NCI-H2171 (cell line): ENCODE measurements around the gene WDR12.
"Not testable (repeated sequence)": the region's sequence is repeated elsewhere in the genome, so short reads cannot be mapped to it uniquely, and the experiment has no call there.

ENCODE experiments used
- DNase-seq: peaks from one replicate; lab custom pipeline; 2025; lab: John Stamatoyannopoulos, UW

Gene WDR12

GRCh38 chr2:202883987-202884675 is 27.3 kb downstream of the WDR12 start:
- no peak for DNase-seq

DNA sequence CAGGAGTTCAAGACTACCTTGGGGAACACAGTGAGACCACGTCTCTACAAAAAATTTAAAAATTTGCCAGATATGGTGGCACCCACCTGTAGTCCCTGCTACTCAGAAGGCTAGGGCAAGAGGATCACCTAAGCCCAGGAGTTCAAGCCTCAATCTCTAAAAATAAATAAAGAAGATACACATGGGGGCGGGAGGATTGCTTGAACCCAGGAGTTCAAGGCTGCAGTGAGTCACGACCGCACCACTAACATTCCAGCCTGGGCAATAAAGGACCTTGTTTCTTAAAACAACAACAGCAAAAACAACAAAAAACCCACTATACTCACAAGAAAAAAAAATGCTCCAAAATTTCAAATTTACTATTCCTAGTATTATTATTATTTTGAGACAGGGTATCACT is 29.9 kb downstream of the WDR12 start:
- no peak for DNase-seq

DNA sequence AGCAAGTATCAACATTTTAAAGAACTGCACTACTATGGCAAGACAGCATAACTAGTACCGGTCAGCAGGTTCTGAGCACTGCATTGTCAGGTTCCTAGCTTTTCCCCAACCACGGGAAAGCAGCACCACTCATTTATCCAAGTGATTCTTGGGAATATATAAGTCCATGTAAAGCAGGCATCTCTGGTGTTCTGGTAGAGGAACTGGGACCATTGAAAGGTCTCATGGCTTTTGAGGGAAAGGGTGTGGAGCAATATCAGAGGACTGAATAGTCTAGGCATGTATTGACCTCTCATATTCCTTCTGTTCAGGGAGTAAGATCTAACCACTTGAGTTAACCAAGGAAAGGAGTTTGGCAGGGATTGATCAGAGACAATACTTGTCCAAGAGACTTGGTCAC is 33.8 kb downstream of the WDR12 start:
- DNase-seq = no peak

DNA sequence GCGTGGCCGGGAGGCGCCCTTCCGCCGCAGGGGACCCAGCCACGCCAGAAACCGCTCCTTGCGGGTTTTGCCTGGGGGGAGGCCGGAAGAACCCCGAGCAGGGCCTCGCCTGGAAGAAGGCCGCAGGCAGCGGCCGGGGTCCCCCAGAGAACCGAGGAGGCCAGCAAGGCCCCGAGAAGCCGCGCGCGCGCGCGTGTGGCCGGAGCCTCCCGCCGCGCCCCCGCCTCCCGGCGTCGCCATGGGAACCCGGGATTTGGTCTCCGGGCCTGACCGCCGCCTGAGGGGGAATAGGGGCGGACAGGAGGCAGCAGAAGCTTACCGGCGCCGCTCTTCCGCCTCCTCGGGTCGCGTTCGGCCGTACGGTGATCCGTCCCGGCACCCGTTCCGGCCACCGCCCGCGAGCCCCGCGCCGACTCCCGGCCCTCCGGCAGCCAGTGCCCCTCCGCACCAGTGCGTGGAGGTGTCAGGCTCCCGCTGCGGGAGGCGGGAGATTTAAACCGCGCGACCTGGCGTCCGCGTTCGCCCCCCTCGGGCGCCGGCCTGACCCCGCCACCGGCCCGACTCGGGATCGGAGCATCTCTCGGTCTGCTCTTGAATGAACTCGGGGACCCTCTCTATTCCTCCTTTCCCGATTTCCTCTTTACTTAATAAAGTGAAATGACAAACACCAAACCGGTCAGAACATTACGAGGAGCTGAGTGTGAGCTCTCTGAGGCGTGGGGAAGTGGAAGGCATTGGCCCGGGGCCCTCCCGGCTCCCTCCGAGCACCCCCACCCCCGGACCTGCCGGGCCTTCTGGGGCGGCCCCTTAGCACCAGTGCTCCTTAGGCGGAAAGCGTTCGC is 40.0 kb downstream of the WDR12 start, which contains the start of gene ICA1L:
TSS of gene ICA1L (minus strand) at position 467 of the 842 bp plus-strand sequence. CDS start 42,757 bp downstream, outside the sequence.
- DNase-seq = peak; percentile 45

DNA sequence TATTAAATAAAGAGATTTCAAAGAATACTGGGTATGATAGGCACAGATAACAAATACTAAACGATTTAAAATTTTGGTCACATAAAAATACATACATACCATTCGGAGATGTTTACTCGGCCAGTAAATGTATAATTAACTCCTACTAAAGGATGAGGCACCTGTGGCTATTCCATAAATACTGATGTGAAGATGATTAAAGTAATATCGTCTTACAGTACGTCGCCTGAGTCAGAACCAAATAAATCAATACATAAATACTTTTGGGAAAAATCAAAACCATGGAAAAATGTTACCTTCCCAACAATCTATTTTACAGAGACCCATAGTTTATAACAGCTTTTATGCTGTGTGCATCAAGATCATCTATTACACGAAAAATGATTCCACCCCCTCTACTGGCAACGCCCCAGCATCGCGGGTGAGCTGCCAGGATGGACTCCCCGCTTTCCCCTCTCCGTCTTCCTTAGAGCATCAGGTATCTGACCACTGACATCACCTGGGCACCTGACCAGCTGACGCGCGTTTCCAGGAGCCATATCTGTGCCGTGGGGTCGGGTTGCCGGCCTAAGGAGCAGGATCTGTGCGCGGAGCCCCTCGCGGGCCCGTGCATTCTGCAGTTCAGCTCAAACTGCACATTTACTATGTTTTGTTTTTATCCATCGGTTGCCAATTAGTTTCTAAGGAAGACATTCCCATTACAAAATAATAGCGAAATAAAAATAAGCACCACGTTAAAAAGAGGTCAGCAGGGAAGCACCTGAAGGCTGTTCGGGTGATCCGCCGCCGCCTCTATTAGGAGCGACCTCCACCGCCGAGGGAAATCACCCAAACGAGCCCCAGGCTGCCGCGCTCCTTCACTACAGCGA is 40.8 kb downstream of the WDR12 start:
- DNase-seq = peak; percentile 65

DNA sequence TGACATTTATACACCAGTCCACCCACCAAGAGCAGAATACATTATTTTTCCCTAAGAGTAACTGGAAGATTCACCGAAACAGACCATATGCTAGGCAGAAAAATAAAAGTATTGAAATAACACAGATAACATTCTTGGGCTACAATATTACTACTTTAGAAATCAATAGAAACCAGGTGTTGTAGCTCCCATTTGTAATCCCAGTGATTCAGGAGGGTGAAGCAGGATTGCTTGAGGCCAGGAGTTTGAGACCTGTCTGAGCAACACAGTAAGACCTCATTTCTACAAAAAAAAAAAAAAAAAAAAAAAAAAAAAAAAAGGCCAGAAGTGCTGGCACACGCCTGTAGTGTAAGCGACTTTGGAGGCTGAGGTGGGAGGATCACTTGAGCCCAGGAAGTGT is 49.5 kb downstream of the WDR12 start:
- no peak for DNase-seq

- no peak for DNase-seq
Observed at GRCh38 chr2:202858601-202859000, 52.9 kb downstream of the WDR12 start.

DNA sequence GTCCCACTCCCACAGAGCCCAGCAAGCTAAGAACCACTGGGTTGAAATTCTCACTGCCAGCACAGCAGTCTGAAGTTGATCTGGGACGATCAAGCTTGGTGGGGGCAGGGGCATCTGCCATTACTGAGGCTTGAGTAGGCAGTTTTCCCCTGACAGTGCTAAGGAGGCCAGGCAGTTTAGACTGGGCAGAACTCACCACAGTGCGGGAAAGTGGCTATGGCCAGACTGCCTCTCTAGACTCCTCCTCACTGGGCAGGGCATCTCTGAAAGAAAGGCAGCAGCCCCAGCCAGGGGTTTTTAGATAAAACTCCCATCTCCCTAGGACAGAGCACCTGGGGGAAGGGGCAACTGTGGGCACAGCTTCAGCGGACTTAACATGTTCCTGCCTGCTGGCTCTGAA is 62.1 kb downstream of the WDR12 start:
- not testable (repeated sequence) for DNase-seq

- no peak for DNase-seq
Observed at GRCh38 chr2:202848813-202849212, 62.7 kb downstream of the WDR12 start.

DNA sequence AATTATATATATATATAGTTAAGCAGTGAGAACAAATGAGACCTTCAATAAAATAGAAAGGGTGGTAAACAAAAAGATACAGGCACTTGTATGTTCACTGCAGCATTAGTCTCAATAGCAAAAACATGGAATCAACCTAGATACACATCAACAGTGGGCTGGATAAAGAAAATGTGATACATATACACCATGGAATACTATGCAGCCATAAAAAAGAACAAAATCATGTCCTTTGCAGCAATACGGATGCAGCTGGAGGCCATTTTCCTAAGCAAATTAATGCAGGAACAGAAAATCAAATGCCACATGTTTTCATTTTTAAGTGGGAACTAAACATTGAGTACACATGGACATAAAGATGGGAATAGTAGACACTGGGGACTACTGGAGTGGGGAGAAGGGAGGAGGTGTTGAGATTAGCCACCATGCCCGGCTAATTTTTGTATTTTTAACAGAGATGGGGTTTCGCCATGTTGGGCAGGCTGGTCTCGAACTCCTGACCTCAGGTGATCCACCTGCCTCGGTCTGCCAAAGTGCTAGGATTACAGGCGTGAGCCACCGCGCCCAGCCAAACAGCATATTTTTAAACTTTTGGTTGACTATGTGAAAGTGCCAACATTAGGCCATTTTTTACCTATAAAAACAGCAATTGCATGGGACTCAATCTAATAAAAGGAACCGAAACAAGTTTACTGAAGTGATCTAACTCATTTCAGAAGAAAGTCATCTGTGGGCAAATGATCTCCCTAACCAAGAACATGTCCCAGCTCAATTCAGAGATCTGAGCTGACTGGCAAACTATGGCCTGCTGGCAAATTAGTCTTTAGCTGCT is 63.6 kb downstream of the WDR12 start:
- no peak for DNase-seq

- no peak for DNase-seq
Observed at GRCh38 chr2:202844656-202845055, 66.8 kb downstream of the WDR12 start.

DNA sequence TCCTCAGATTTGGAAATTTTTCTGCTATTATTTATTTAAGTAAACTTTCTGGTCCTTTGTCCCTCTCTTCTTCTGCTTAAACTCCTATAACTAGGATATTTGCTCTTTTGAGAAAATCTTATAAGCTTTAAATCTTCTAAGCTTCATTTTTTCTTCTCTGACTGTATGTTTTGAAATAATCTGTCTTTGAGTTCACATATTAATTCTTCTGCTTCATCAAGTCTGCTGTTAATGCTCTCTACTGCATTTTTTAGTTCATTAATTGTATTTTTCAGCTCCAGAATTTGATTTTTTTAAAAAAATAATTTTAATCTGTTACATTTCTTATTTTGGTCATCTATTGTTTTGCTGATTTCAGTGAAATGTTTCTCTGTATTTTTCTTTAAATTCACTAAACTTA is 68.8 kb downstream of the WDR12 start:
- DNase-seq = no peak

DNA sequence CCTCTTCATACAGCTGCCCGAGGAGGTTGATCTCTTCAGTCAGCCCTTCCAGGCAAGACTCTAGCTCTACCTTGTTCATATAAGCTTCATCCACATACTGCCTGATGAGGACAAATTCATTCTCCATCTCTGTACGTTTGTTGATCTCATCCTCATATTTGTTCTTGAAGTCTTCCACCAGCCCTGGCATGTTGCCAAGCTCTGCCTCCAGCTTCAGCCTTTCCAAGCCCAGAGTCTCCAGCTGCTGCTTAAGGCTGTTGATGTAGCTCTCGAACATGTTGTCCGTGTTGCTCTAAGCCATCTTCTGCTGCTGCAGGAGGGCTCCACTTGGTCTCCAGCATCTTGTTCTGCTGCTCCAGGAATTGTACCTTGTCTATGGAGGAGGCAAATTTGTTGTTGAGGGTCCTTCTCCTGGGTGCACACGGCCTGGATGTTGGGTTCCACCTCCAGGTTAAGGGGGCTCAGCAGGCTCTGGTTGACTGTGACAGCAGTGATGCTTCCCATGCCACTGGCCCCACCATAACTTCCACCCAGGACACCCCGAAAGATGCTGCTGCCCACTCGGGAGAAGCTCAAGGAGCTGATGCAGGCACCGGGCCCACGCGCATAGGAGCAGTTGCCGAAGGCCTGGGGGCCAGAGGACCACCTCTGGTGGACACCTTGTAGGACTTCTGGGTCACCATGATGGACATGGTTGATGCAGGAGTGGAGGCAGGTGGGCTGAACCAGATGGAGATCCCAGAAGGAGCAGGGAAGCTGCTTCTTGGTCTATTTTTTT is 70.2 kb downstream of the WDR12 start:
- no peak for DNase-seq

DNA sequence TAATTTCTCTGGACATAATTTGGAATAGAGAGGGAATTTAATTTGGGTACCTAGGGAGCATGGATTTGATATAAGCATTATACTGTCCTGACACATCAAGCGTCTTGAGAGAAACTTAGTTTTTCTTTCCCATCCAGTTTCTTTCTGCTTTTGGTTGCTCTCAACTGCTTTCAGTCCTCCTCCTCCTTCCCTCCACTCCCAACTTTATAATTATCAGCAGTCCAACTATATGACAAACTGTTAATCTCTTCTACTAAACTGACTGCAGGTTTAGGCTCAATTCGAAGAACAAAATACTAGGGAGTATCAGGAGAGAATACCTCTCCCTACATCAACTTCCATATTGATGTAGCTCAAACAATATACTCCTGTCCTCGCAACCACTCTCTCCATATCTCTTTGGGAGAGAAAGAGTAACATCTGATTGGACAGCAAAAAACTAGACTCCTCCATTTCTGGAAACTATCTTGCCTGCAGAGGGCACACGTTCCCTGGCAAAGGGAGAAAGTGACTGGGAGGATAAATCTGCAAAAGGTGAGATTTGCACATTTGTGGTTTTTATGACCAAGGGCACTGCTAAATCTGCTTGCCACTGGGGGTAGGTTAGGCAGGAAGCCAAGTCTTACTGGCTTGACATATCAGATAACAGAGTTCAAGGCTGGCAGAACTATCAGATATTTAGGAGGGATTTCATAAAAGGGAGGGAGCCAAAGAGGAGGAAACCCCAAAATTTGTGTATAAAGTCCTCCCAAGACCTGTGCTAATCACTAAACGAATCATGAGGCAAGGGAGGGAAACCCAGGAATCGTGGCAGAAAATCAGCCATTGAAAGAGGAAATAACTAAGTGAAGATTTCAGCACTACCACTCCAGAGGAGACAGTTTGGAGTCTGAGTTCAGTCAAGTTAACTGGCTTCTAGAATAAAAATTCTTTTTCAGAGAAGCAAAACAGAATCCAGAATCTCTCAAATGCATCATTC is 79.9 kb downstream of the WDR12 start:
- peak; percentile 35 for DNase-seq

DNA sequence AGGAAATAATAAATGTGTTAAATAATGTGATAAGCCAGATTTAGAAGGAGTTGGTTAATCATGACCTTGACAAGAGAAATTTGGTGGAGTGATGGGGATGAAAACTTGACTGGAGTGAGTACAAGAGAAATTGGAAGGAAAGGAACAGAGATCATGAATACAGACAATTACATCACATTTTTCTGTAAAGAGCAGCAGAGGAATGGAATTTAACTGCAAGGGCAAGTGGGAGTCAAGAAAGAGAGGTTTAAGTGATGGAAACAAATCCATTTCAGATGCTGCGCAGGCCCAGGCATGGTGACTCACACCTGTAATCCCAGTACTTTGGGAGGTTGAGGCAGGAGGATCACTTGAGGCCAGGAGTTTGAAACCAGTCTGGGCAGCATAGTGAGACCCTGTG is 86.6 kb downstream of the WDR12 start:
- DNase-seq = no peak
